DOHH2 (cell line): ENCODE measurements around the gene B4GALT2.

Experiments used
- H3F3A ChIP-seq: fragments of 200-600 bp; sonication (generic), shearing (Covaris generic); 2 replicates; pipeline ENCODE4 v1.6.0; 2016; ENCODE audit warnings: antibody characterized with exemption, mild to moderate bottlenecking; ENCODE audit not compliant: control insufficient read depth, insufficient read depth
- H3K27ac ChIP-seq: fragments of 200-600 bp; sonication (generic); 2 replicates; pipeline ENCODE4 v1.5.1; 2014; ENCODE audit warnings: low read depth, mild to moderate bottlenecking, low read length, moderate library complexity
- H3K27me3 ChIP-seq: fragments of 200-600 bp; sonication (generic); 2 replicates; pipeline ENCODE4 v1.6.1; 2014; ENCODE audit warnings: mild to moderate bottlenecking, low read length, mixed read lengths; ENCODE audit not compliant: control insufficient read depth
- H3K36me3 ChIP-seq: fragments of 200-600 bp; sonication (generic); 2 replicates; pipeline ENCODE4 v1.6.1; 2014; ENCODE audit warnings: mild to moderate bottlenecking, low read length, moderate library complexity, mixed read lengths; ENCODE audit not compliant: control insufficient read depth
- H3K4me1 ChIP-seq: fragments of 200-600 bp; sonication (generic); 2 replicates; pipeline ENCODE4 v1.6.1; 2014; ENCODE audit warnings: mild to moderate bottlenecking, low read length, mixed read lengths; ENCODE audit not compliant: control insufficient read depth
- H3K4me2 ChIP-seq: fragments of 200-600 bp; sonication (generic); 2 replicates; pipeline ENCODE4 v1.6.0; 2014; ENCODE audit warnings: mild to moderate bottlenecking, low read length, moderate library complexity
- H3K4me3 ChIP-seq: fragments of 200-600 bp; sonication (generic); 2 replicates; pipeline ENCODE4 v1.5.1; 2014; ENCODE audit warnings: mild to moderate bottlenecking, low read length, mixed read lengths
- H3K79me2 ChIP-seq: fragments of 200-600 bp; sonication (generic); 2 replicates; pipeline ENCODE4 v1.6.1; 2014; ENCODE audit warnings: mild to moderate bottlenecking, low read length, mixed read lengths; ENCODE audit not compliant: control insufficient read depth
- H3K9me2 ChIP-seq: fragments of 200-600 bp; sonication (generic); replicated peaks from 2 replicates; pipeline ENCODE4 v1.6.1; 2014; ENCODE audit warnings: mild to moderate bottlenecking, low read length, mixed read lengths; ENCODE audit not compliant: control insufficient read depth
- H3K9me3 ChIP-seq: fragments of 200-600 bp; sonication (generic); 2 replicates; pipeline ENCODE4 v1.6.1; 2014; ENCODE audit warnings: antibody characterized with exemption, low read length, mixed read lengths; ENCODE audit not compliant: control insufficient read depth, insufficient read depth
- H4K20me1 ChIP-seq: fragments of 200-600 bp; sonication (generic); 2 replicates; pipeline ENCODE4 v1.6.0; 2014; ENCODE audit warnings: low read depth, mild to moderate bottlenecking, antibody characterized with exemption, low read length, moderate library complexity; ENCODE audit not compliant: control insufficient read depth, insufficient read depth
- CTCF ChIP-seq: fragments of 200-600 bp; sonication (generic); IDR thresholded peaks from one replicate; pipeline ENCODE4 v1.5.1; 2014; ENCODE audit warnings: antibody characterized with exemption, mild to moderate bottlenecking, low read depth, low read length; ENCODE audit not compliant: poor library complexity, severe bottlenecking
- EZH2phosphoT487 ChIP-seq: fragments of 200-600 bp; sonication (generic); IDR thresholded peaks from 2 replicates; pipeline ENCODE4 v1.6.1; 2017; ENCODE audit warnings: borderline replicate concordance, mild to moderate bottlenecking, antibody characterized with exemption, low read length, moderate library complexity, mixed read lengths

Gene B4GALT2

GRCh38 chr1:44019466-44019948 lies 40.5 kb downstream of the B4GALT2 start:
- no peaks in the 10 kb centered on the region for H3K9me3 ChIP-seq
- H4K20me1 ChIP-seq: no peaks in the 10 kb centered on the region
- H3K27ac ChIP-seq: no peak overlapping the region
- no peak for TF ChIP-seq CTCF
- no peaks in the 10 kb centered on the region for H3K79me2 ChIP-seq
- H3K36me3 ChIP-seq: no peaks in the 10 kb centered on the region
- no peaks in the 10 kb centered on the region for H3F3A ChIP-seq
- H3K4me1 ChIP-seq: no peaks in the 10 kb centered on the region
- H3K4me3 ChIP-seq: no peak overlapping the region
- H3K9me2 ChIP-seq: no peaks in the 10 kb centered on the region
- no peaks in the 10 kb centered on the region for H3K27me3 ChIP-seq
- no peak overlapping the region for H3K4me2 ChIP-seq

- no peaks in the 10 kb centered on the region; the same call in 1 of the 2 replicates for H3K4me1 ChIP-seq
- no peaks in the 10 kb centered on the region for H3K9me2 ChIP-seq
- no peak overlapping the region for H3K4me2 ChIP-seq
- H3F3A ChIP-seq: no peaks in the 10 kb centered on the region
- H3K27ac ChIP-seq: no peak overlapping the region
- H3K27me3 ChIP-seq: no peaks in the 10 kb centered on the region
- no peak overlapping the region for H3K4me3 ChIP-seq
- no peaks in the 10 kb centered on the region for H3K36me3 ChIP-seq
- no peak for TF ChIP-seq CTCF
- no peak for TF ChIP-seq EZH2phosphoT487
- H3K9me3 ChIP-seq: no peaks in the 10 kb centered on the region
- H3K79me2 ChIP-seq: no peaks in the 10 kb centered on the region
- H4K20me1 ChIP-seq: no peaks in the 10 kb centered on the region
Measured at GRCh38 chr1:44020464-44020863, 41.5 kb downstream of the B4GALT2 start.

- peaks cover 7% of the 10 kb centered on the region for H3K4me1 ChIP-seq
- TF ChIP-seq CTCF: no peak
- H3K27me3 ChIP-seq: no peaks in the 10 kb centered on the region
- H4K20me1 ChIP-seq: no peaks in the 10 kb centered on the region
- no peaks in the 10 kb centered on the region for H3K9me2 ChIP-seq
- no peak overlapping the region for H3K4me2 ChIP-seq
- H3F3A ChIP-seq: no peaks in the 10 kb centered on the region
- H3K9me3 ChIP-seq: no peaks in the 10 kb centered on the region
- H3K27ac ChIP-seq: no peak overlapping the region
- no peaks in the 10 kb centered on the region for H3K79me2 ChIP-seq
- H3K4me3 ChIP-seq: no peak overlapping the region
- no peaks in the 10 kb centered on the region for H3K36me3 ChIP-seq
Measured at GRCh38 chr1:44021156-44021555, 42.1 kb downstream of the B4GALT2 start.
